A549 (cell line): ENCODE results near the gene PTPRD. TPM values are rescaled to one million over a fixed set of nuclear protein-coding genes. Genes with fewer than 3 reads are reported as not detected.

ENCODE experiments used
- ATAC-seq, 2 experiments: fragments of 200-7000 bp in 1 of 2; fragments of >200 bp in 1 of 2; cut with Nextera tagmentation in 1 of 2; cut with Tn5 transposase in 1 of 2; 3 replicates each; pipeline versions ENCODE4 v1.8.0 to v1.9.1; 2018 to 2020; ENCODE audit warnings: mild to moderate bottlenecking in 1 of 2, moderate library complexity in 1 of 2
- CTCF ChIA-PET: fragments of 300-600 bp; sonication (Branson Sonifier 250); formaldehyde crosslinking; extraction: SDS; loops from one replicate; lab custom pipeline; 2021; ENCODE audit warnings: antibody characterized with exemption, inconsistent platforms; lab: Yijun Ruan, JAX
- POLR2A ChIA-PET: fragments of 350-600 bp; formaldehyde crosslinking; extraction: SDS; loops from one replicate; lab custom pipeline; 2021; ENCODE audit warnings: antibody characterized with exemption, inconsistent platforms; lab: Yijun Ruan, JAX
- DNase-seq, 2 experiments: peaks; one replicate each; pipeline versions ENCODE4 v3.0.0 to v3.0.0-alpha.2; 2011 to 2016; ENCODE audit warnings: low read depth in 1 of 2, low spot score in 1 of 2
- FAIRE-seq: peaks from 2 replicates; lab custom pipeline; 2011; peaks lifted over from hg19 to GRCh38; lab: Jason Lieb, UNC
- H3K27ac ChIP-seq, 2 experiments: fragments of >200 bp; sonication (Bioruptor Twin); formaldehyde crosslinking; 3 replicates each; pipeline ENCODE4 v1.5.1; 2016 to 2017
- H3K4me1 ChIP-seq: fragments of >200 bp; sonication (Bioruptor Twin); formaldehyde crosslinking; 3 replicates; pipeline ENCODE4 v1.6.1; 2016
- H3K4me2 ChIP-seq: fragments of >200 bp; sonication (Bioruptor Twin); formaldehyde crosslinking; 3 replicates; pipeline ENCODE4 v1.6.1; 2016
- H3K4me3 ChIP-seq: fragments of >200 bp; sonication (Bioruptor Twin); formaldehyde crosslinking; 3 replicates; pipeline ENCODE4 v1.5.1; 2016
- H3K9me3 ChIP-seq: fragments of >200 bp; sonication (Bioruptor Twin); formaldehyde crosslinking; 3 replicates; pipeline ENCODE4 v1.6.1; 2016
- CHD4 ChIP-seq: fragments of 200-600 bp; sonication (generic); IDR thresholded peaks from 2 replicates; pipeline ENCODE4 v1.6.1; 2016; ENCODE audit warnings: antibody characterized with exemption, mild to moderate bottlenecking, borderline replicate concordance
- E2F6 ChIP-seq: IDR thresholded peaks from 2 replicates; pipeline ENCODE4 v1.6.1; 2012; ENCODE audit warnings: low read depth, borderline replicate concordance
- EP300 ChIP-seq, 2 experiments: fragments of >200 bp; sonication (Bioruptor Twin); formaldehyde crosslinking; IDR thresholded peaks; 2 replicates in 1 of 2; 3 replicates in 1 of 2; pipeline ENCODE4 v1.6.1; 2016 to 2017
- FOSL2 ChIP-seq, 2 experiments: fragments of 450-650 bp in 1 of 2; fragments of >200 bp in 1 of 2; sonication (Bioruptor Twin) in 1 of 2; formaldehyde crosslinking; IDR thresholded peaks; 2 replicates each; pipeline versions ENCODE4 v1.5.0 to v1.6.1; 2016 to 2020; ENCODE audit warnings: mild to moderate bottlenecking in 1 of 2, moderate library complexity in 1 of 2
- HES2 ChIP-seq: fragments of >200 bp; sonication (Bioruptor Twin); formaldehyde crosslinking; IDR thresholded peaks from 2 replicates; pipeline ENCODE4 v1.6.1; 2016
- JUNB ChIP-seq: fragments of >200 bp; sonication (Bioruptor Twin); formaldehyde crosslinking; IDR thresholded peaks from 2 replicates; pipeline ENCODE4 v1.6.1; 2016
- KDM1A ChIP-seq: fragments of 200-600 bp; sonication (generic); IDR thresholded peaks from 2 replicates; pipeline ENCODE4 v1.6.1; 2016; ENCODE audit warnings: low read depth, mild to moderate bottlenecking
- MAZ ChIP-seq: fragments of 150-350 bp; IDR thresholded peaks from 2 replicates; pipeline ENCODE4 v1.6.1; 2014; ENCODE audit warnings: antibody characterized with exemption, low read depth, low read length, borderline replicate concordance
- NFE2L2 ChIP-seq: fragments of 150-350 bp; conservative IDR thresholded peaks from 2 replicates; pipeline ENCODE4 v1.6.1; 2014; ENCODE audit warnings: low read length
- NR3C1 ChIP-seq: fragments of >200 bp; sonication (Bioruptor Twin); formaldehyde crosslinking; IDR thresholded peaks from 3 replicates; pipeline ENCODE4 v1.6.1; 2017
- PBX3 ChIP-seq: IDR thresholded peaks from 2 replicates; pipeline ENCODE4 v1.6.1; 2012
- PHF8 ChIP-seq: fragments of 200-600 bp; sonication (generic); IDR thresholded peaks from 2 replicates; pipeline ENCODE4 v1.6.1; 2016; ENCODE audit warnings: low read depth, mild to moderate bottlenecking, antibody characterized with exemption, moderate library complexity, borderline replicate concordance
- POLR2AphosphoS2 ChIP-seq: conservative IDR thresholded peaks from 2 replicates; pipeline ENCODE4 v1.6.1; 2012; ENCODE audit warnings: low read length, improper control_type of control experiment, inconsistent platforms
- RAD21 ChIP-seq, 2 experiments: fragments of >200 bp in 1 of 2; sonication (Bioruptor Twin) in 1 of 2; formaldehyde crosslinking in 1 of 2; IDR thresholded peaks in 1 of 2; conservative IDR thresholded peaks in 1 of 2; 2 replicates in 1 of 2; 3 replicates in 1 of 2; pipeline ENCODE4 v1.6.1; 2012 to 2018; ENCODE audit warnings: inconsistent platforms in 1 of 2
- REST ChIP-seq: fragments of 200-600 bp; sonication (generic); IDR thresholded peaks from 2 replicates; pipeline ENCODE4 v1.6.1; 2016; ENCODE audit warnings: antibody characterized with exemption, mild to moderate bottlenecking, moderate library complexity
- RFX5 ChIP-seq: fragments of 450-650 bp; IDR thresholded peaks from 2 replicates; pipeline ENCODE4 v1.7.1; 2014; ENCODE audit warnings: antibody characterized with exemption, mild to moderate bottlenecking, moderate library complexity
- RNF2 ChIP-seq: fragments of 200-600 bp; sonication (generic); IDR thresholded peaks from 2 replicates; pipeline ENCODE4 v1.6.1; 2016; ENCODE audit warnings: low read depth, mild to moderate bottlenecking, antibody characterized with exemption, moderate library complexity, borderline replicate concordance
- SMC3 ChIP-seq: fragments of >200 bp; sonication (Bioruptor Twin); formaldehyde crosslinking; IDR thresholded peaks from 3 replicates; pipeline ENCODE4 v1.6.1; 2018; ENCODE audit warnings: inconsistent platforms
- SREBF2 ChIP-seq: fragments of 450-650 bp; IDR thresholded peaks from 2 replicates; pipeline ENCODE4 v1.6.1; 2014; ENCODE audit warnings: mild to moderate bottlenecking, moderate library complexity
- TP53 ChIP-seq: fragments of 250-450 bp; sonication (Bioruptor Pico); IDR thresholded peaks from 2 replicates; pipeline ENCODE4 v1.5.0; 2021; ENCODE audit warnings: mild to moderate bottlenecking, moderate library complexity
- ZNF302 ChIP-seq: fragments of 250-450 bp; sonication (Bioruptor Pico); IDR thresholded peaks from 2 replicates; pipeline ENCODE4 v1.9.0; 2021; ENCODE audit warnings: inconsistent platforms, mild to moderate bottlenecking, moderate library complexity
- WGBS: methylation state at CpG from one replicate; pipeline ENCODE4 v1.1.6; 2017; ENCODE audit errors: missing lambda C conversion rate; 5-methylcytosine and 5-hydroxymethylcytosine counted together
- polyA plus RNA-seq, 4 experiments: library from polyadenylated mRNA; depleted of rRNA in 3 of 4; stranded (reverse); fragments of >200 nt; fragmentation: RNase III in 1 of 4; extraction: RNeasy Plus Mini Kit Qiagen cat#74134 plus additional on column Dnase treatment in 1 of 4; gene quantifications; 2 replicates in 3 of 4; 3 replicates in 1 of 4; pipeline ENCODE4 v1.2.3, GENCODE V29; 2011 to 2017
- TF ChIP-seq, protein P1 (sequence below): fragments of 150-350 bp; IDR thresholded peaks from 2 replicates; pipeline ENCODE4 v1.6.1; 2014; ENCODE audit warnings: low read depth, mild to moderate bottlenecking, low read length
- TF ChIP-seq, protein P2 (sequence below): fragments of >200 bp; sonication (Bioruptor Twin); formaldehyde crosslinking; IDR thresholded peaks from 3 replicates; pipeline ENCODE4 v1.5.1; 2016

Gene PTPRD
- polyA plus RNA-seq, 2 of the 4 experiments (the other 2 are of a cell fraction), result 0.39 to 1.3 TPM

- FAIRE-seq (no peak), ATAC-seq (no peak), DNase-seq (no peak)
- no peaks in the 10 kb centered on the region for H3K4me1 ChIP-seq
- no peaks in the 10 kb centered on the region for H3K9me3 ChIP-seq
- TF ChIP-seq MAZ (no peak), RFX5 (no peak), ZNF302 (CRISPR knock-in tag) (no peak), PHF8 (no peak), KDM1A (no peak), NR3C1 (no peak), RNF2 (no peak), FOSL2 (IDR thresholded peaks at IDR 0.05) (no peak), FOSL2 (CRISPR knock-in tag; IDR thresholded peaks at IDR 0.05) (no peak), EP300 (IDR thresholded peaks at IDR 0.05) (no peak), PBX3 (no peak)
- TF ChIP-seq, protein P1, sequence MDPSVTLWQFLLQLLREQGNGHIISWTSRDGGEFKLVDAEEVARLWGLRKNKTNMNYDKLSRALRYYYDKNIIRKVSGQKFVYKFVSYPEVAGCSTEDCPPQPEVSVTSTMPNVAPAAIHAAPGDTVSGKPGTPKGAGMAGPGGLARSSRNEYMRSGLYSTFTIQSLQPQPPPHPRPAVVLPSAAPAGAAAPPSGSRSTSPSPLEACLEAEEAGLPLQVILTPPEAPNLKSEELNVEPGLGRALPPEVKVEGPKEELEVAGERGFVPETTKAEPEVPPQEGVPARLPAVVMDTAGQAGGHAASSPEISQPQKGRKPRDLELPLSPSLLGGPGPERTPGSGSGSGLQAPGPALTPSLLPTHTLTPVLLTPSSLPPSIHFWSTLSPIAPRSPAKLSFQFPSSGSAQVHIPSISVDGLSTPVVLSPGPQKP, result no peak
- ChIA-PET POLR2A (no interaction called here), CTCF (no interaction called here)
- no peak overlapping the region for H3K4me3 ChIP-seq
- H3K27ac ChIP-seq, result no peak overlapping the region
- H3K4me2 ChIP-seq, result no peak overlapping the region
- 0% methylated on average over 5 of the region's 5 CpGs for WGBS
Observed at GRCh38 chr9:9847750-9848149, 765.1 kb downstream of the PTPRD start.

GRCh38 chr9:9846557-9846956, 766.2 kb downstream of the PTPRD start:
- FAIRE-seq (no peak), ATAC-seq (no peak), DNase-seq (no peak)
- ChIA-PET CTCF (no interaction called here), POLR2A (no interaction called here)
- Histone ChIP-seq H3K27ac (no peak overlapping the region), H3K4me1 (no peaks in the 10 kb centered on the region), H3K4me2 (no peak overlapping the region), H3K4me3 (no peak overlapping the region), H3K9me3 (no peaks in the 10 kb centered on the region)
- TF ChIP-seq JUNB (no peak), NR3C1 (no peak), HES2 (no peak), E2F6 (no peak), SREBF2 (no peak), TP53 (no peak), SMC3 (no peak), CHD4 (no peak), REST (no peak), POLR2AphosphoS2 (no peak), RAD21 (conservative IDR thresholded peaks at IDR 0.05 in 1 of 2, IDR thresholded peaks at IDR 0.05 in 1 of 2) (no peak), KDM1A (no peak), NFE2L2 (no peak)
- TF ChIP-seq, protein P1, result no peak
- TF ChIP-seq, protein P2, sequence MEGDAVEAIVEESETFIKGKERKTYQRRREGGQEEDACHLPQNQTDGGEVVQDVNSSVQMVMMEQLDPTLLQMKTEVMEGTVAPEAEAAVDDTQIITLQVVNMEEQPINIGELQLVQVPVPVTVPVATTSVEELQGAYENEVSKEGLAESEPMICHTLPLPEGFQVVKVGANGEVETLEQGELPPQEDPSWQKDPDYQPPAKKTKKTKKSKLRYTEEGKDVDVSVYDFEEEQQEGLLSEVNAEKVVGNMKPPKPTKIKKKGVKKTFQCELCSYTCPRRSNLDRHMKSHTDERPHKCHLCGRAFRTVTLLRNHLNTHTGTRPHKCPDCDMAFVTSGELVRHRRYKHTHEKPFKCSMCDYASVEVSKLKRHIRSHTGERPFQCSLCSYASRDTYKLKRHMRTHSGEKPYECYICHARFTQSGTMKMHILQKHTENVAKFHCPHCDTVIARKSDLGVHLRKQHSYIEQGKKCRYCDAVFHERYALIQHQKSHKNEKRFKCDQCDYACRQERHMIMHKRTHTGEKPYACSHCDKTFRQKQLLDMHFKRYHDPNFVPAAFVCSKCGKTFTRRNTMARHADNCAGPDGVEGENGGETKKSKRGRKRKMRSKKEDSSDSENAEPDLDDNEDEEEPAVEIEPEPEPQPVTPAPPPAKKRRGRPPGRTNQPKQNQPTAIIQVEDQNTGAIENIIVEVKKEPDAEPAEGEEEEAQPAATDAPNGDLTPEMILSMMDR, result no peak
- WGBS, result 0% methylated on average over 1 of the region's 1 CpG
